Measurements from ENCODE around the gene LTA. TPM values are rescaled to one million over a fixed set of nuclear protein-coding genes. Genes with fewer than 3 reads are reported as not detected.

The LTA gene
- total RNA-seq, 1 experiment from 2014 or later: not detected

DNA sequence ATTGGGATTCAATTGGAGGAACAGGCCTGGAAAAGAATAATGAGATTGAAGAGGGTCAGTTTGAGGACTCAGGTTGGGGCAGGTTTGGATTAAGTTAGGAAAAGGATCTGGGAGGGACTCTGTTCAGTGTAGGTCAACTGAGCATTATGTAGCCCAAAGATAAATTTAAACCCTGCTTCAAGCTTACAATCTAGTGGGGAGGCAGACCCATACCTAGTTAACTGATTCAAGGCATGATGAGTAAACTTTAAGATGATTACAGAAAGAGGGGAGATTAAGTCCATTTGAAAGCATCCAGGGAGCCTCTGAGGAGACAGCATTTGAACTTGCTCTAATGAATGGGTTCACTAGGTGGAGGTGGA is 11.4 kb upstream of the LTA start:
- Mint-ChIP-seq H3K4me1 (ENCODE audit: low read depth, unreplicated experiment) (no peaks in the 10 kb centered on the region), H3K36me3 (ENCODE audit: insufficient read depth, unreplicated experiment) (peaks cover 20% of the 10 kb centered on the region), H3K27me3 (ENCODE audit: insufficient read depth, unreplicated experiment) (no peaks in the 10 kb centered on the region), H3K27ac (ENCODE audit: unreplicated experiment) (peak overlapping the region; percentile 28), H3K9me3 (ENCODE audit: unreplicated experiment) (no peaks in the 10 kb centered on the region), H3K4me3 (ENCODE audit: unreplicated experiment) (no peak overlapping the region)
- POLR2A ChIA-PET: no interaction called here
- peaks cover 4% of the 10 kb centered on the region; the same call in 1 of the 2 replicates for H3K4me1 ChIP-seq
- H3K27me3 ChIP-seq (replicated peaks; ENCODE audit: control insufficient read depth, insufficient read depth, low read length): no peaks in the 10 kb centered on the region
- DNase-seq: no peak
- CTCF ChIA-PET: no interaction called here
- H3K4me3 ChIP-seq (ENCODE audit: low read depth, low read length): no peak overlapping the region
- TF ChIP-seq CTCF (IDR thresholded peaks at IDR 0.05; ENCODE audit: insufficient read depth in 1 of 2, low read depth in 1 of 2, low read length in 1 of 2, severe bottlenecking in 1 of 2, unreplicated experiment in 1 of 2): no peak
- no peaks in the 10 kb centered on the region for H3K9me3 ChIP-seq
- BruUV-seq (replicated peaks): no TSS peak
- intact Hi-C loops (cut with micrococcal nuclease; ENCODE audit: unreplicated experiment): no loop called here
- no peaks in the 10 kb centered on the region; the same call in 1 of the 2 replicates for H3K36me3 ChIP-seq (ENCODE audit: control insufficient read depth, insufficient read depth, low read length)

DNA sequence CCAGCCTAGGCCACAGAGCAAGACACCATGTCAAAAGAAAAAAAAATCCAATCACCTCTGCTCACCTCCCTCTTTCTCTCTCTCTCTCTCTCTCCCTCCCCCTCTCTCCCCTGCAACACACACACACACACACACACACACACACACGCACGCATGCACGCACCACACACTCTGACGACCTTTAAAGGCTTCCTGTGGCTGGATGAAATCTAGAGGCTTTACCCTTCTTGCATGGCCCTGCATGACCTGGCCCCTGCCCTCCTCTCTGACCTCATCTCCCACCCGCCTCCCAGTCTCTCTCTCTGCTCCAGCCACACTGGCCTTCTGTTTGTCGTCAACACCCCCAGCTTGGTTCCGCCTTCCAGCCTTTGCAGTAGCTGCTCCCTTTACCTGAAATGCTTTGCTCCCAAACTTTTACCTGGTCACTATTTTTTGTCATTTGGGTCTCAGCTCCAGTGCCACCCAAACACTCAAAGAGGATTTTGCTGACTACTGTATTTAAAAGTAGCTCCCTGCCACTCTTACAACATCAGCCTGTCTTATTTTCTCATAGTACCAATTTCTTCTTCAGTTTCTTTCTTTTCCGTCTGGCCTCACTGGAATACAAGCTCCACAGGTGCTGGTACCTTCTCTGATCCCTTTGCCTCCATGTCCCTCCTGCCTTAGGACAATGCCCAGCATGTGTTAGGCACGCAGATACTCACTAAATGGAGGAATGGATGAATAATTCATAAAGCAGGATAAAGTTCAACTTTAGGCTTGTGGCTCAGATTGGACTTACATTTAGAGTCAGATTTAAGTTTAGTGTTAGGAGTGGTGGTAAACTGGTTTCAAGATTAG is 4.3 kb upstream of the LTA start:
- no peak for TF ChIP-seq CTCF (IDR thresholded peaks at IDR 0.05; ENCODE audit: insufficient read depth in 1 of 2, low read depth in 1 of 2, low read length in 1 of 2, severe bottlenecking in 1 of 2, unreplicated experiment in 1 of 2)
- Mint-ChIP-seq H3K9me3 (ENCODE audit: unreplicated experiment) (no peaks in the 10 kb centered on the region), H3K27me3 (ENCODE audit: insufficient read depth, unreplicated experiment) (peaks cover 3% of the 10 kb centered on the region), H3K4me3 (ENCODE audit: unreplicated experiment) (no peak overlapping the region), H3K36me3 (ENCODE audit: insufficient read depth, unreplicated experiment) (no peaks in the 10 kb centered on the region), H3K27ac (ENCODE audit: unreplicated experiment) (no peak overlapping the region), H3K4me1 (ENCODE audit: low read depth, unreplicated experiment) (peaks cover 5% of the 10 kb centered on the region)
- intact Hi-C loops (cut with micrococcal nuclease; ENCODE audit: unreplicated experiment): no loop called here
- no peak overlapping the region for H3K4me3 ChIP-seq (ENCODE audit: low read depth, low read length)
- no peak for DNase-seq
- no TSS peak for BruUV-seq (replicated peaks)
- ChIA-PET CTCF (interaction anchor here (1.2 kb wide), 1 partner anchor 30 kb away, joined by 3 read pairs; no protein-coding TSS in a partner anchor), POLR2A (no interaction called here)
- H3K36me3 ChIP-seq (ENCODE audit: control insufficient read depth, insufficient read depth, low read length): no peaks in the 10 kb centered on the region
- no peaks in the 10 kb centered on the region for H3K9me3 ChIP-seq
- no peaks in the 10 kb centered on the region for H3K4me1 ChIP-seq
- H3K27me3 ChIP-seq (replicated peaks; ENCODE audit: control insufficient read depth, insufficient read depth, low read length): no peaks in the 10 kb centered on the region

DNA sequence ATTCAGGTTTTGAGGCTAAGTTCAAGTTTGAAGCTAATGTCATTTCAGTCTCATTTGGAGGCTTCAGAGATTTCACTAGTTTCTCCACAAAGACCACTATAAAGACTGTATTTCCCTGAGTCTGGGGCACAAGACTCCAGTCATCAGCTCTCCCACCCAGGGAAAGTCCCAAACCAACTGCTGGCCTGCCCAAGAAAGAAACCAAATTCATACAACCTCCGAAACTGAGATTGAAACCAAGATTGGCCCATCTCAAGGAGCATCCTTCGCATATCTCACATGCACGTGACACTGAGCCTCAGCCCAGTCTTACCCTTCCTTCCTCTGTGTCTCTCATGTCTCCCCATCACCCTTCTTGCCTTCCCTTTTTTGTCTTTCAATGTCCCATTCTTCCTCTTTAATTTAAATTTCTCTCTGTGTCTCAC is 3.5 kb upstream of the LTA start:
- CTCF ChIA-PET: interaction anchor here (1.2 kb wide), 1 partner anchor 30 kb away, joined by 3 read pairs; no protein-coding TSS in a partner anchor
- Mint-ChIP-seq H3K9me3 (ENCODE audit: unreplicated experiment) (no peaks in the 10 kb centered on the region), H3K36me3 (ENCODE audit: insufficient read depth, unreplicated experiment) (no peaks in the 10 kb centered on the region), H3K4me1 (ENCODE audit: low read depth, unreplicated experiment) (peaks cover 10% of the 10 kb centered on the region), H3K4me3 (ENCODE audit: unreplicated experiment) (no peak overlapping the region), H3K27me3 (ENCODE audit: insufficient read depth, unreplicated experiment) (peaks cover 3% of the 10 kb centered on the region), H3K27ac (ENCODE audit: unreplicated experiment) (no peak overlapping the region)
- Histone ChIP-seq H3K4me1 (peaks cover 4% of the 10 kb centered on the region), H3K4me3 (ENCODE audit: low read depth, low read length) (no peak overlapping the region), H3K27me3 (replicated peaks; ENCODE audit: control insufficient read depth, insufficient read depth, low read length) (no peaks in the 10 kb centered on the region), H3K36me3 (ENCODE audit: control insufficient read depth, insufficient read depth, low read length) (no peaks in the 10 kb centered on the region), H3K9me3 (no peaks in the 10 kb centered on the region)
- no peak for DNase-seq
- no peak for TF ChIP-seq CTCF (IDR thresholded peaks at IDR 0.05; ENCODE audit: insufficient read depth in 1 of 2, low read depth in 1 of 2, low read length in 1 of 2, severe bottlenecking in 1 of 2, unreplicated experiment in 1 of 2)
- POLR2A ChIA-PET: no interaction called here
- intact Hi-C loops (cut with micrococcal nuclease; ENCODE audit: unreplicated experiment): no loop called here
- no TSS peak for BruUV-seq (replicated peaks)
